Measurements from ENCODE around the gene IL16. TPM values are rescaled to one million over a fixed set of nuclear protein-coding genes. Genes with fewer than 3 reads are reported as not detected.
A peak's percentile ranks its signal among the peaks of the same experiment; 100 is the strongest.

IL16 gene
- polyA plus RNA-seq, 6 donors from 2014 or later: 146 to 315 (median 222) TPM

DNA sequence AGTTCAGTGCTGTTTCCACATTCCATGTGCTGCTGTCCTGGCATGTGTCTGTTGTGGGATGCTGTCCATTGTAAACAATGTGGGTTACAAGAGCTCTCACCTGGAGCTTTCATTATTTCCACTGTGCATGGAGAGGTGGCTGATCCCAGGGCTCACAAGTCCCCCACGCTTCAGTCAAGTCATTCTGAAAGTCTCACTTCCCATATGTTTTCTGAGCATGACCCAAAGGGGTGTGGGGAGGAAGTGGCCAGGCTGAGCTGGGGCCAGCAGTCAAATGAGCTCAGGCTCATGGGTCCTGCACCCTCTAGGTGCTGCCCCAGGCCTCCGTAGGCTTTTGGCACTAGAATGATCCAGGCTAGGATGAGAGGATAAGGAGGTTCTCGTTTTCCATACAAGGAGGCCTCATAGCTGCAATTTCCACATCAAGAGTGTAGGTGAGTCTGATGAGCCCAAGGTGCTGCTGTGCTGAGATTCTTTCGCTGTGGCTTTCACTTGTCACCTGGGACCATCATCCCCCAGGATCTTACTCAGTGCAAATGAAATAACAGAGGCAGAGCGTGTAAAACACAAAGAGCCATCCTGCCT, 105.2 kb downstream of the IL16 start:
- DNase-seq: peak; percentile 78

DNA sequence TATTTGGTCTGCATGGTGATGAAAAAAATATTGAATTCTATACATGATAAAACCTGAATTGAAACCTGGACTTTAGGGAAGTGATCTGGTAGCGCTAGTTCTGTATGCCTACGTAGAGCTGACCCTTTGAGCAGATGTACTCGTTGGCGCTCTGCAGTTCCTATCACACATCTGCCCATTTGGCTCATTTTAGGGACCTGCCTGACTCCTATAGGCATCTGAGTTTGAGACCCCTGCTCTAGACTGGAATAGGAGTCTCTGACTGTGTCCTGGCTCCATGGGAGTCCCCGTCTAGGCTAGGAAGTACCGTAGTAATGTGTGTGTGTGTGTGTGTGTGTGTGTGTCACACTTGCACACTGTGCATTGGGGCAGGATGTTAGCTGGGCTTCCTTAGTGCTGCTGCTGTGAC, 106.0 kb downstream of the IL16 start:
- peak overlapping the region; percentile 99 to 100 (median 99) for H3K27ac Mint-ChIP-seq
- ATAC-seq (ENCODE audit: low read depth in 2 of 2) (peak; percentile 75 to 77), DNase-seq (peak; percentile 75)
- peaks cover 46 to 71% of the 10 kb centered on the region in 2 donors for H3K36me3 Mint-ChIP-seq
- H3K27me3 Mint-ChIP-seq: no peaks in the 10 kb centered on the region
- H3K9me3 Mint-ChIP-seq: peaks cover 0 to 3% (median 0%) of the 10 kb centered on the region in 7 donors
- peak overlapping the region; percentile 98 to 100 (median 100) for H3K4me3 Mint-ChIP-seq
- H3K4me1 Mint-ChIP-seq: peaks cover 76 to 97% (median 85%) of the 10 kb centered on the region in 3 donors

More for the DNA sequence above, 105.2 kb downstream of the IL16 start:
- Mint-ChIP-seq H3K27ac (peak overlapping the region; percentile 99 to 100 (median 99)), H3K4me3 (peak overlapping the region; percentile 98 to 100 (median 100)), H3K27me3 (no peaks in the 10 kb centered on the region), H3K9me3 (peaks cover 0 to 3% (median 0%) of the 10 kb centered on the region in 7 donors), H3K4me1 (peaks cover 82 to 92% (median 91%) of the 10 kb centered on the region in 3 donors), H3K36me3 (peaks cover 54 to 79% of the 10 kb centered on the region in 2 donors)
- peak; percentile 51 to 60 for ATAC-seq (ENCODE audit: low read depth in 2 of 2)

DNA sequence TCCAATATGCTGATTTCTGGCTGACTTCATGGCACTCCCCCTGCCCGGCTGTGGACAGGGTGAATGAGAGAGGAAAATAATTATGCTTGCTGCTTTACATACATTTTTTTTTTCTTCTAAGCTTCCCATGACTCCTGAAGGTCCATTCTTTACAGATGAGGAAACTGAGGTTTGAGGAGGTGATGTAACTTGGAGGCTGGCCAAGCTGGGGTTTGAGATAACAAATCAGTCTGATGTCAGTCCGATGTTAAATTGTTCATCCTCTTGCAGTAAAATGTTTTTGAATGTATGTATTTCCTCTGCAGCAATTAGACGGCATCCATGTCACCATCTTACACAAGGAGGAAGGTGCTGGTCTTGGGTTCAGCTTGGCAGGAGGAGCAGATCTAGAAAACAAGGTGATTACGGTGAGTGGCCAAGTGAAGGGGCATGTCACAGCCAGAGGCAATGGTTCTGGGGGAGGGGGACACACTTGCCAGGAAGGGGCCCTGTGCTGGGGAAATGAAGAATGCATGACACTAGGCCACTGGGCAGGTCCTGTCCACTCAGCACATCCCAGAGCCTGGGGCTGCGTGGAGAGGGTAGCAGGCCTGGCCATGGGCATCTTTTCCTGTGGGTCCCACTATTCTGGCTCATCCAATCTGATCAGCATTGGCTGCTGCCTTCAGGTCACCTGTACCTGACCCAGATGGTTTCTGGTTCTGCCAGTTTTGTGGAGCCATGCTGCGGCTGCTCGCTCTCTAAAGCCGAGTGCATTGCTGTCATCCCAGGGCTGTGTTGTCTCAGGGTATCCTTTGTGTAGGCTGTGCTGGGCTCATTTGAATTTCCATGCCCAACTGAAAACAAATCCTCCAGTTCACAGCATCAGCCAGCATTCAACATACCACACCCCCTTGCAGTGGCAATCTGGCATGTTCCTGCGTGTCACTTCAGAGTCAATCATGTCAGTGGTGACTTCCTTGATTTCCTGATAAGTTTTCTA, 106.9 kb downstream of the IL16 start:
- no peak for ATAC-seq (ENCODE audit: low read depth in 2 of 2)
- Mint-ChIP-seq H3K4me3 (peak overlapping the region; percentile 98 to 100 (median 100)), H3K4me1 (peaks cover 68 to 95% (median 77%) of the 10 kb centered on the region in 3 donors), H3K27me3 (no peaks in the 10 kb centered on the region), H3K27ac (peak overlapping the region; percentile 99 to 100 (median 99)), H3K9me3 (peaks cover 0 to 3% (median 0%) of the 10 kb centered on the region in 7 donors), H3K36me3 (peaks cover 46 to 63% of the 10 kb centered on the region in 2 donors)
- DNase-seq: no peak

DNA sequence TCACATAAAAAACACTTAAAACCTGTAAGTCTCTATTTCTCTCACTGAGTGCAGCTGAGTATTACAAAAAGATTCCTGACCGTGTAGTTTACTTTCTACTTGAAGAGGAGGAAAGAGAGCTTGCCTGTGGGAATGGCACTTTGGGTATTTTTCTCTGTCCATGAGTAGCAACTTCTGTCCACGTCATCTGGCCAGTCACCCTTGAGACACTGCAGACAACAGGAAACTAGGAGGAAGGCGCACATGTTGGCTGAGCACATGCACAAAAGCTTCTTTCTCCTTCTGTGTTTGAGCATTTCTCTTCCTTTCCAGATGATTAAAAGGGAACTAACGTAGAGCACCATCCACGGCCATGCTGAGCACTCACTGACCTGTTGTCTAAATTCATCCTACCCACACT, 107.5 kb downstream of the IL16 start:
- Mint-ChIP-seq H3K4me1 (peaks cover 61 to 92% (median 72%) of the 10 kb centered on the region in 3 donors), H3K27me3 (no peaks in the 10 kb centered on the region), H3K27ac (peak overlapping the region; percentile 81 to 100 (median 99)), H3K4me3 (peak overlapping the region; percentile 85 to 100 (median 100)), H3K9me3 (peaks cover 0 to 3% (median 0%) of the 10 kb centered on the region in 7 donors), H3K36me3 (peaks cover 49 to 59% of the 10 kb centered on the region in 2 donors)
- ATAC-seq (ENCODE audit: low read depth in 2 of 2) (peak in 1 of 2 donors; percentile 15), DNase-seq (peak; percentile 49)

DNA sequence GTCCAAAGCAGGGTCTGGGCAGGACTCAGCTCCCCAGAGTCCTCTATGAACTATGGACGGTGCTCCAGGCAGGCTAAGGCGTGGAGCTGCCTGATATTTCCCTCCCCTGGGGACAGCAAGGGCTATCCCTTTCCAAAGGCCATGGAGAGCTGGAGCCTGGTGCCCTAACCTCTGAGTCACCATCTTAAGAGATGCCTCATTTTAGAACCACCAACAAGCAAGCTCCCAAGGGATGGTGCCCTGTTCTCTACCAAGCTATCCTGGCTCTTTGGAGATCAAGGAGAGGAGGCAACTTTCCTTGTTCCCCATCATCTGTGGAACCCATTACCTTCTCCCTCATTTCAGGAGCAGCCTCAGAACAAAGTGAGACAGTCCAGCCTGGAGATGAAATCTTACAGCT, 111.6 kb downstream of the IL16 start:
- no peak overlapping the region for H3K4me3 Mint-ChIP-seq
- ATAC-seq (ENCODE audit: low read depth in 2 of 2) (no peak), DNase-seq (no peak)
- peaks cover 26 to 33% of the 10 kb centered on the region in 2 donors for H3K36me3 Mint-ChIP-seq
- H3K27me3 Mint-ChIP-seq: no peaks in the 10 kb centered on the region
- H3K4me1 Mint-ChIP-seq: peaks cover 53 to 94% (median 67%) of the 10 kb centered on the region in 3 donors
- peak overlapping the region in 2 of 6 donors; percentile 75 to 99 for H3K27ac Mint-ChIP-seq
- H3K9me3 Mint-ChIP-seq: no peaks in the 10 kb centered on the region

DNA sequence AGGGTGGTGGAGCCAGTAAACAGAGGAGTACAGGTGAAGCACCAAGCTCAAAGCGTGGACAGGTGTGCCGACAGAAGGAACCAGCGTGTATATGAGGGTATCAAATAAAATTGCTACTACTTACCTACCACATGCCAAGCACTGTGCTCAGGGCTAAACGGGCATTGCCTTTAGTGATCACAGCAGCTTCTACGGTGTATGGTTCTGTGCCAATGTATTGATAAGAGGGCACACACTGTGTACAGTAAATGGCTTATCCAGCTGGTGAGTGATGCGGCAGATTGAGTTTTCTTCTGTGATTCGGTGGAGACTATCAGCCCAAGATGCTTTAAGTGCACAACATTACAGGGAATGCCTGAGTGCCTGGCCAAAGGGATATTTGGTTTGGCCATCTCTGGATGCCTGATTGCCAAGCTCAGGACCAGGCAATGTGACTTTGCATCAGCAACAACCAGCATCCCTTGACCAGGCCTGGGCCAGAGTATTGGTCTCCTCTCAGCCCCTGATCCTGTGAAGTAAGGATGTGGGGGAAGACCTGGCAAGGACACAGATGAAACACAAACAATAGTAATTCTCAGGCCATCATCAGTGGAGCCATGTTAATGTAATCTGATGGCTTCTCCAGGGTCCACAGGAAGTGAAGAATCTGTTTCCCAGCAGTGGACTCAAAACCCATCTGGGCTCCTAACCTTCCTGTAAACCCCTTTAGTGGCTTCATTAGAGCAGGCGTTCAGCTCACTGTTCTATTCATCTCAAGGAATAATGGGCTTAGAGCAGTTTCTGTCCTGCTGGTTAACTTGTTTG, 113.2 kb downstream of the IL16 start:
- H3K27me3 Mint-ChIP-seq: no peaks in the 10 kb centered on the region
- H3K4me1 Mint-ChIP-seq: peaks cover 46 to 92% (median 63%) of the 10 kb centered on the region in 3 donors
- ATAC-seq (ENCODE audit: low read depth in 2 of 2): no peak
- H3K27ac Mint-ChIP-seq: peak overlapping the region; percentile 59 to 99 (median 80)
- DNase-seq: no peak
- peaks cover 13 to 22% of the 10 kb centered on the region in 2 donors for H3K36me3 Mint-ChIP-seq
- H3K4me3 Mint-ChIP-seq: peak overlapping the region in 1 of 8 donors; percentile 11
- no peaks in the 10 kb centered on the region for H3K9me3 Mint-ChIP-seq

DNA sequence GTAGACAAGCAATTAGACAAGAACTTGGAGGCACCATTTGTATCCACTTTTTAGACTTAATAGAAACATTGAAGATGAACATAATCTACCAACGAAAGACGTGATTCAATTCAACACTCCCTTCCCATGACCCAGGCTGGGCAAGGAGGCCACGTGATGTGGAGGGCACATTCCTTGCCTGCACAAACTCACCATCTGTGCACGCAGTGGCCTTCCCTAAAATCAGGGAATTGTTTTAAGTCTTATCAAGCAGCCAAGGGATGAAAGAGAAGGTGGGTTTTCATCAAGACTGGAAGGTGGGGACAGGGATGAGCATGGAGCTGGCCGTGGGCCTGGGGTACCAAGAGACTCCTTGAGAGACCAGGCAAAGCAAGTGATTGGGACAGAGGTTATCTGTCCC, 113.8 kb downstream of the IL16 start:
- ATAC-seq (ENCODE audit: low read depth in 2 of 2): no peak
- no peak overlapping the region for H3K4me3 Mint-ChIP-seq
- DNase-seq: no peak
- peaks cover 10 to 22% of the 10 kb centered on the region in 2 donors for H3K36me3 Mint-ChIP-seq
- H3K27ac Mint-ChIP-seq: peak overlapping the region in 5 of 6 donors; percentile 33 to 99 (median 89)
- peaks cover 53 to 93% (median 70%) of the 10 kb centered on the region in 3 donors for H3K4me1 Mint-ChIP-seq
- H3K9me3 Mint-ChIP-seq: no peaks in the 10 kb centered on the region
- H3K27me3 Mint-ChIP-seq: no peaks in the 10 kb centered on the region

DNA sequence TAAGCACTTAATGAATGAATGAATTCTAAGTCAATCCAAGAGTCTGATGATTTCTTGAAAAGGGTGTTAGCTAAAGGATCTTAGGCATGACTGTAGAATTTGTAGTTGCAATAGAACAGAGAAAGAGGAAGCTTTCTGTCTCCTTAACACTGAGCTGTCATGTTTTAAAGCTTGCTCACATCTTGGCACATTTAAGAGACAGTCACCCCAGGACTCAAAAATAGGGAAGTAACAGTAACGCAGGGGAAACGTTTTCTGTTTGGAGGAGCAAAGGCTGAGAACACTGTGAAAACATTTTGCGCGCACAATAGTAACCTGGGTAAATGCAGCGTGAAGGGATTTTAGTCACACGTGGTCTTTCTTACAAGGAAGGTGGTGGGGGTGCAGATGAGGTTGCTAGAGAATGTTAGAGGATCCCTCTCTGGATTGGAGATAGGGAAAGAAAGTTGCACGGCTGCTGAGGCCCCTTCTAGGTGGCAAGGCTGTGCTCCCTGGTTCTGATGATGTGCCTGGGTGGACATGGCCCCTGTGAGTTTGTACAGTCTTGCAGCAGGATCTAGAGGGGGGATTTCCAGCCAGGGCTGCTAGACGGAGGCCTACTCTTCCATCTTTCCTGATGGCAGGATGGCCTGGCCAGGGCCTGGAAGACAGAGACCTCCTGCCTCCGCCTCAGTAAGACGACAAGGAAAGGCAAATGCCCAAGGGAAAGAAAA, 115.2 kb downstream of the IL16 start:
- Mint-ChIP-seq H3K4me3 (peak overlapping the region; percentile 17 to 89 (median 76)), H3K9me3 (no peaks in the 10 kb centered on the region), H3K27me3 (no peaks in the 10 kb centered on the region), H3K36me3 (peaks cover 9 to 10% of the 10 kb centered on the region in 2 donors), H3K4me1 (peaks cover 52 to 94% (median 71%) of the 10 kb centered on the region in 3 donors), H3K27ac (peak overlapping the region; percentile 96 to 99 (median 98))
- DNase-seq (peak; percentile 82), ATAC-seq (ENCODE audit: low read depth in 2 of 2) (peak; percentile 94 to 96)

DNA sequence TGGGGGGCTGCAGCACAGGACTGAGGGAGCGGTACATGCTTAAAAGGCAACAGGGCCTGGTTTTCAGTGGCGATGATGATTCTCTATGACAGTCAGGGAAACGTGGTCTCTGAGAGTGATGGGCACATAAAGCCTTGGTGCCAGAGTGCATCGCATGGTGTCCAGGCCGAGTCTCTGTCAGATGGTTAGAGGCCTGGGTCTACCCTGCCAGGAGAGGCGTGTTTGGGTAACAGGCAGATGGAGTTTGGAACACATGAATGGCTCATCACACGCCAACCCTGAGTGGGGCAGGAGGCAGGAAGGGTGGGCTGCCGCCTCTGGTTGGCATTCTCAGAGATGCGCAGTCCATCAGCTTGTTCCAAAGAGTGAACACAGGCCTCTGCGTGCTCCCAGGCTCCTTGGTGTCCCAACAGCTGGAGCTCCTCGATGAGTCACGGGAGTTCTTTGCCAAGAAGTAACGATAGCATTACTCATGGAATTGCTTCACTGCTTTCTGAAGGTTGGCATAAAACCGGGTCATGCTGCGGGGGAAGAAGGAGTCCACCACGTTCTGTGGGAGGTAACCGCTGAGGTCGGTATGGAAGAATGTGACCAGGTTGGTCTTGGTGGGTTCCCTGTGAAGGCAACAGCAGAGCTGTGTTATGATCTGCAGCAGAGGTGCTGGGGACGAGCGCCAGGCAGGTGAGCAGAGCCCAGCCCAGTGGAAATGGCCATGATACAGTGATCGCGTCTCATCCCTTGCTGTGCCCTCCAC, 116.3 kb downstream of the IL16 start:
- H3K36me3 Mint-ChIP-seq: peaks cover 9 to 10% of the 10 kb centered on the region in 2 donors
- peaks cover 60 to 96% (median 81%) of the 10 kb centered on the region in 3 donors for H3K4me1 Mint-ChIP-seq
- no peaks in the 10 kb centered on the region for H3K9me3 Mint-ChIP-seq
- no peak for DNase-seq
- H3K27ac Mint-ChIP-seq: peak overlapping the region; percentile 96 to 99 (median 98)
- H3K4me3 Mint-ChIP-seq: peak overlapping the region in 7 of 8 donors; percentile 35 to 89 (median 69)
- H3K27me3 Mint-ChIP-seq: no peaks in the 10 kb centered on the region
- no peak for ATAC-seq (ENCODE audit: low read depth in 2 of 2)

DNA sequence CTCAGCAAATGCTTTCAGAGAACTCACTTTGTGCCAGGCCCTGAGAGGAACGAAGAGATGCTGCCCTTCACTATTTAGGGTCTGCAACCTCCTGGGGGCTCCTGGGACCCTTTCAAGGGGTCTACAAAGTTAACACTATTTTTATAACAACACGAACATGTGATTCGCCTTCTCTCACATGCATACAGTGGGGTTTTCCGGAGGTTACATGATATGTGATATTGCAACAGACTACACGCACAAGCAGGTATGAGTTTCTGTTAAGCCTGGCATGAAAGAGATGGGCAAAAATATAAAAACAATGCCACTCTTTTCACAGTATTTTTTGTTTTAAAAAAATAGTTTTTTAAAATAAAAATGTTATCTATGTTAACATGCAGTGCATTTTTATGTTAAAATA, 117.0 kb downstream of the IL16 start:
- DNase-seq: no peak
- no peaks in the 10 kb centered on the region for H3K9me3 Mint-ChIP-seq
- H3K36me3 Mint-ChIP-seq: peaks cover 9 to 10% of the 10 kb centered on the region in 2 donors
- ATAC-seq (ENCODE audit: low read depth in 2 of 2): no peak
- H3K4me3 Mint-ChIP-seq: peak overlapping the region in 2 of 8 donors; percentile 35 to 69
- H3K4me1 Mint-ChIP-seq: peaks cover 67 to 96% (median 88%) of the 10 kb centered on the region in 3 donors
- no peaks in the 10 kb centered on the region for H3K27me3 Mint-ChIP-seq
- peak overlapping the region; percentile 69 to 99 (median 98) for H3K27ac Mint-ChIP-seq

DNA sequence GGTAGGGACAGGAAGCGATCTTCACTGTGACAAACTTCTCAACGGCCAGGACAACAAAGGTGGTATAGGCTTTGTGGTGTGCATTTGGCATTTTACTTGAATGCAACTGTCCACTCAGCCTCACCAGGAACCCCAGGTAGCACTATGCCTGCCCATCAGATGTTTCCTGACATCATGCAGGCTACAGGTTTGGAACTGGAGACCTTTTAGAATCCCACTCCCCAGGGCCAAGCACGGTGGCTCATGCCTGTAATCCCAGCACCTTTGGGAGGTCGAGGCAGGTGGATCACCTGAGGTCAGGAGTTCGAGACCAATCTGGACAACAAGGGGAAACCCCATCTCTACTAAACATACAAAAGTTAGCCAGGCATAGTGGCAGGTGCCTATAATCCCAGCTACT, 117.7 kb downstream of the IL16 start:
- Mint-ChIP-seq H3K27ac (peak overlapping the region; percentile 91 to 99 (median 95)), H3K9me3 (no peaks in the 10 kb centered on the region), H3K4me1 (peaks cover 71 to 98% (median 91%) of the 10 kb centered on the region in 3 donors), H3K4me3 (peak overlapping the region in 5 of 8 donors; percentile 17 to 54 (median 25)), H3K27me3 (no peaks in the 10 kb centered on the region), H3K36me3 (peaks cover 4 to 5% of the 10 kb centered on the region in 2 donors)
- DNase-seq (no peak), ATAC-seq (ENCODE audit: low read depth in 2 of 2) (no peak)

Data from naive B cell (primary cell).